Activated T-helper 1 cell treated with anti-CD3 and anti-CD28 coated beads, Interleukin-2, amount 50 U/mL, for 16 hours (primary cell): ENCODE measurements around the gene SPINK6.

Experiments
- DNase-seq, 2 donors: peaks; one replicate each; pipeline ENCODE4 v3.0.0-alpha.2; 2020; ENCODE audit warnings: low read depth in 1 of 2, low spot score in 1 of 2

Gene SPINK6

DNA sequence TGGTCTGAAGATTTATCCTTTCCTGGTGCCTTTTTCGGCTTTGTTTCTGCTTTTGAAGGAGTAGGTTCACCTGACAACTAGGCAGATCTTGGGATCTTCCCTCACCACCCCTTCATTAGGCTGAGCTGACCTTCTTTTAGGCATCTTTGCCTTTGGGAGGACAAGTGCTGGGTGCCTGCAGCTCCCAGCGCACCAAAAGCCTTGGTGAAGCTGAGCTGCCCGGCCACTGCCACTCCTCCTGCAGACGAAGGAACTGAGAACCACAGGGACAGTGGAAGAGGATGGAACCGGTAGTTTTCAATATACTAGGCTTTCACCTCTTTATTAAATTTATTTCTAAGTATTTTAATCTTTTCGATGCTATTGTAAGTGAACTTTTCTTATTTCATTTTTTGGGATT, 18.7 kb downstream of the SPINK6 start:
- no peak for DNase-seq

GRCh38 chr5:148224117-148224742, 21.4 kb downstream of the SPINK6 start:
- no peak for DNase-seq

DNA sequence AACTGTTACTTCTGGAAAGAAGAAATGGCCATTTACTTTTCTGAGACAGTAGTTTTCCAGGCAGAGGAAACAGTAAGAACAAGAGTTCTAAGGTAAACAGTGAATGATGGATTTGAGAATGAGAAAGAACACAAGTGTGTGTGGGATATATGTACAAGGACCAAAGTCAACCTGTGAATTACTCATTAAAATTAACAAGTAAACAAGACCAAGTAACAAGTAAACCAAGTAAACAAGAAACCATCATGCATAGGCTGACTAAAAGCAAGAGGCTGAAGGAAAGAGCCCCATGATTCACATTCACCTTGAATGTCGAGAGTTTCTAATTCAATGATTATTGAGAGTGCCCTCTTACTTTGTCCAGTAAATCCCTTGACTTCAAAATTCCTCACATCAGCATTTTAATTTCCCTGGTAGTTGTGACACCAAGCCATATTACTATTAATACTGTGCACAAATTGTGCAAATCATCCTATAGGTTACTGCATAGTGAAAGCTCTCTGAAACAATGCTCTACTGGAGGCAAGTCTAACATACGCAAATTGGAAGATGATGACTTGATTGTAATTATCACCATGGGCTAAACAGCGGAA, 25.6 kb downstream of the SPINK6 start:
- DNase-seq: no peak

GRCh38 chr5:148229840-148230239, 27.0 kb downstream of the SPINK6 start:
- no peak for DNase-seq

DNA sequence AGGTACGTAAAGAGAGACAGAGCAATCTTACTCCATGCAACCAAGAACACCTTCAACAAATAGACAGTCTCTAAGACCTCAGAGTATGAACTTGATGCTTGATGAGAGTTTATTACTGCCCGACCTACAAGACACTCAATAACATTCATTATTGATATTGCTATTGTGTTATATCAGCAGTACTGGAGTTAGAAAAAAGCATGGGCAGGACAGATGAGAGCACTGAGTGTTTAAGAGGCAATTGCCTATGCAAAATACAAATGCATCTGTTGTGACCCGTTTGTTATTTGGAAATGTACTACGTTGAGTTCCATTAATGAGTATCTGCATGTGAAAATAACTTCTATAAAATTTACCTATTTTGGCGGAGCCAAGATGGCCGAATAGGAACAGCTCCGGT, 27.4 kb downstream of the SPINK6 start:
- no peak for DNase-seq

GRCh38 chr5:148237785-148238417, 35.1 kb downstream of the SPINK6 start:
- no peak for DNase-seq

GRCh38 chr5:148238418-148238794, 35.6 kb downstream of the SPINK6 start, which contains the start of gene MARCOL:
TSS of gene MARCOL (plus strand) at chr5:148238525. CDS start at chr5:148238598, 73 bp downstream.
- DNase-seq: no peak

DNA sequence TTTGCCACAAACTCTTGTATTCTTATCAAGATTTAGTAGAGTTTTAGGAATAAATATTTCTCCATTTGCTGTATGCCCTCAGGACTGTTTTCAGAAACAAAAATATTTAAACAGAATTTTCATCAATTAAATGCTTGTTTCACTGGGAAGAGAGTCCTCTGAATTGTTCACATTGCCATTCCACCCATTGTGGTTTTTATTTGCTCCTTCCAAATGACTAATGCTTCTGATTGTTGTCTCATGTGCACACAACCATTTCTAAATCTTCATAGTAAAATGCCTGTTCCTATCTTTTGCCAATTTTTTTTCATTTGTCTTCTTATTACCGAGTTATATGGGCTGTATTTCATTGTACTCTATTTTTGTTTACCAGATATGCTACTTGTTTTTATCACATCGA, 46.1 kb downstream of the SPINK6 start:
- no peak for DNase-seq

GRCh38 chr5:148255456-148255855, 52.6 kb downstream of the SPINK6 start:
- no peak for DNase-seq

GRCh38 chr5:148259288-148259687, 56.4 kb downstream of the SPINK6 start:
- no peak for DNase-seq

DNA sequence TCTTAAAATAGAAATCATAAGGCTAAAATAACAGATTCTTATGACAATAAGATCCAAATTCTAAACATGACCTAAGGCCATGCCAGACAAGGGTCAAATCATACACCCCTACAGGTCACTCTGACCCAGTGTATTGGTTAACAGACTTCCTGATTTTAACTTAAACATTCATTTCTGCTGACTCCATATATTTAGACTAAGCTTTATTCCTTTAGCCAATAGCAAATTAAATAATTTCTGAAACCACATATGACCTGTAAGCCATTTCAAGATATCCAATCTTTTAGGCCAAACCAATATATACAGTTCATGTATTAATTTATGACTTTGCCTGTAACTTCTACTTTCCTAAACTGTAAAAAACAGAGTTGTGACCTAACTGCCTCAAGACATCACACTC, 58.4 kb downstream of the SPINK6 start:
- no peak for DNase-seq
